K562 (cell line): ENCODE measurements around the gene LMNA. TPM values are rescaled to one million over a fixed set of nuclear protein-coding genes. Genes with fewer than 3 reads are reported as not detected.
A peak's percentile ranks its signal among the peaks of the same experiment; 100 is the strongest.

Experiments used
- ATF2 ChIP-seq: sonication (generic); formaldehyde crosslinking; IDR thresholded peaks from 2 replicates; pipeline ENCODE4 v1.8.1; 2022; ENCODE audit warnings: missing genetic modification reagents
- CTBP1 ChIP-seq: fragments of 450-650 bp; IDR thresholded peaks from 2 replicates; pipeline ENCODE4 v1.6.1; 2016; ENCODE audit warnings: borderline replicate concordance
- E2F8 ChIP-seq: fragments of 450-650 bp; IDR thresholded peaks from 2 replicates; pipeline ENCODE4 v1.7.1; 2018; ENCODE audit warnings: mild to moderate bottlenecking, low read depth; ENCODE audit not compliant: partially characterized antibody
- HMBOX1 ChIP-seq: sonication (generic); IDR thresholded peaks from 2 replicates; pipeline ENCODE4 v1.6.1; 2016
- NRF1 ChIP-seq, 2 experiments: fragments of 450-650 bp; IDR thresholded peaks in 1 of 2; conservative IDR thresholded peaks in 1 of 2; 2 replicates each; pipeline ENCODE4 v1.6.1; 2014; ENCODE audit warnings: mild to moderate bottlenecking in 2 of 2
- REST ChIP-seq, 2 experiments: fragments of 450-650 bp; formaldehyde crosslinking in 1 of 2; IDR thresholded peaks; 2 replicates each; pipeline versions ENCODE4 v1.4.0 to v1.6.1; 2014 to 2020; ENCODE audit warnings: mild to moderate bottlenecking in 2 of 2, borderline replicate concordance in 1 of 2, low read depth in 1 of 2
- ZBTB5 ChIP-seq: fragments of 450-650 bp; IDR thresholded peaks from 2 replicates; pipeline ENCODE4 v1.6.1; 2017; ENCODE audit warnings: antibody characterized with exemption
- ZNF274 ChIP-seq: IDR thresholded peaks from 2 replicates; pipeline ENCODE4 v1.6.1; 2011; ENCODE audit warnings: low read depth, mild to moderate bottlenecking, low read length, moderate library complexity, borderline replicate concordance
- polyA plus RNA-seq, 8 experiments: library from polyadenylated mRNA; depleted of rRNA in 4 of 8; stranded (reverse) in 5 of 8; unstranded in 3 of 8; fragments of >200 nt; fragmentation: Nextera tagmentation in 2 of 8; fragmentation: Illumina TruSeq in 1 of 8; extraction: Ambion mirVana in 2 of 8; extraction: Trizol in 1 of 8; gene quantifications; 2 replicates each; pipeline versions ENCODE4 v1.2.1 to v1.2.3, GENCODE V29; 2011 to 2014; ENCODE audit warnings: inconsistent platforms in 1 of 8, missing spikeins in 1 of 8
- total RNA-seq, 7 experiments: library from RNA; depleted of rRNA in 6 of 7; stranded (reverse); fragments of >200 nt in 6 of 7; fragmentation: Illumina TruSeq in 2 of 7; extraction: Trizol in 2 of 7; gene quantifications; 2 replicates each; pipeline versions ENCODE4 v1.2.1 to v1.2.3, GENCODE V29; 2011 to 2021; ENCODE audit warnings: low replicate concordance in 1 of 7

The LMNA gene
- total and polyA plus RNA-seq, 9 of the 15 experiments (the other 6 are each of a cell fraction or from before 2014, with no cell fraction given): 1.00 to 347 (median 88.2) TPM

GRCh38 chr1:156126630-156127534 lies 12.4 kb downstream of the LMNA start (continued):
- TF ChIP-seq ZNF274 (no peak), NRF1 (conservative IDR thresholded peaks at IDR 0.05 in 1 of 2, IDR thresholded peaks at IDR 0.05 in 1 of 2) (peak; percentile 11 to 22; a peak in 1 of 4 replicates), ZBTB5 (no peak), E2F8 (no peak), HMBOX1 (peak; percentile 83), CTBP1 (peak; percentile 56; the same call in 1 of the 2 replicates), REST (IDR thresholded peaks at IDR 0.05; ENCODE audit: borderline replicate concordance) (no peak), REST (CRISPR knock-in tag; IDR thresholded peaks at IDR 0.05; ENCODE audit: low read depth) (no peak), ATF2 (CRISPR knock-in tag) (no peak)
